GM19438 (cell line): Measurements from ENCODE around the gene ADGRA3.
"Not testable (repeated sequence)": the region's sequence is repeated elsewhere in the genome, so short reads cannot be mapped to it uniquely, and the experiment has no call there.

Experiments
- ATAC-seq: cut with Tn5 transposase; IDR thresholded peaks from one replicate; pipeline ENCODE4 v1.9.1; 2021; ENCODE audit warnings: low read depth; ENCODE audit not compliant: unreplicated experiment

ADGRA3 gene

GRCh38 chr4:22483551-22483981 is 32.3 kb downstream of the ADGRA3 start:
- no peak for ATAC-seq

GRCh38 chr4:22482250-22483127 is 33.4 kb downstream of the ADGRA3 start:
- ATAC-seq: no peak

- no peak for ATAC-seq
Observed at GRCh38 chr4:22480675-22481327, 35.1 kb downstream of the ADGRA3 start.

GRCh38 chr4:22478426-22478825 is 37.4 kb downstream of the ADGRA3 start:
- no peak for ATAC-seq

GRCh38 chr4:22477813-22478182 is 38.1 kb downstream of the ADGRA3 start:
- ATAC-seq: no peak

- no peak for ATAC-seq
Observed at GRCh38 chr4:22477136-22477812, 38.6 kb downstream of the ADGRA3 start.

- no peak for ATAC-seq
Observed at GRCh38 chr4:22476011-22476410, 39.9 kb downstream of the ADGRA3 start.

- ATAC-seq: not testable (repeated sequence)
Observed at GRCh38 chr4:22475311-22475646, 40.6 kb downstream of the ADGRA3 start.

- ATAC-seq: no peak
Observed at GRCh38 chr4:22474636-22475310, 41.1 kb downstream of the ADGRA3 start.

GRCh38 chr4:22473268-22473667 is 42.6 kb downstream of the ADGRA3 start:
- ATAC-seq: no peak

GRCh38 chr4:22471999-22472461 is 43.8 kb downstream of the ADGRA3 start:
- ATAC-seq: no peak

GRCh38 chr4:22471419-22471818 is 44.4 kb downstream of the ADGRA3 start:
- no peak for ATAC-seq

- ATAC-seq: no peak
Observed at GRCh38 chr4:22466581-22466980, 49.3 kb downstream of the ADGRA3 start.

GRCh38 chr4:22465996-22466395 is 49.9 kb downstream of the ADGRA3 start:
- no peak for ATAC-seq

- ATAC-seq: no peak
Observed at GRCh38 chr4:22465349-22465748, 50.5 kb downstream of the ADGRA3 start.

GRCh38 chr4:22463179-22463578 is 52.7 kb downstream of the ADGRA3 start:
- ATAC-seq: no peak

- ATAC-seq: no peak
Observed at GRCh38 chr4:22462688-22463087, 53.2 kb downstream of the ADGRA3 start.

- no peak for ATAC-seq
Observed at GRCh38 chr4:22460266-22460665, 55.6 kb downstream of the ADGRA3 start.

- no peak for ATAC-seq
Observed at GRCh38 chr4:22458098-22458497, 57.8 kb downstream of the ADGRA3 start.

GRCh38 chr4:22457348-22457747 is 58.5 kb downstream of the ADGRA3 start:
- no peak for ATAC-seq

GRCh38 chr4:22456291-22456690 is 59.6 kb downstream of the ADGRA3 start:
- ATAC-seq: no peak
